Measurements from ENCODE around the gene FBXO10. TPM values are rescaled to one million over a fixed set of nuclear protein-coding genes. Genes with fewer than 3 reads are reported as not detected.

FBXO10 gene
- total and polyA plus RNA-seq, 2 of the 8 experiments (the other 6 are each of a cell fraction or from before 2014, with no cell fraction given): 13.1 to 13.9 TPM

DNA sequence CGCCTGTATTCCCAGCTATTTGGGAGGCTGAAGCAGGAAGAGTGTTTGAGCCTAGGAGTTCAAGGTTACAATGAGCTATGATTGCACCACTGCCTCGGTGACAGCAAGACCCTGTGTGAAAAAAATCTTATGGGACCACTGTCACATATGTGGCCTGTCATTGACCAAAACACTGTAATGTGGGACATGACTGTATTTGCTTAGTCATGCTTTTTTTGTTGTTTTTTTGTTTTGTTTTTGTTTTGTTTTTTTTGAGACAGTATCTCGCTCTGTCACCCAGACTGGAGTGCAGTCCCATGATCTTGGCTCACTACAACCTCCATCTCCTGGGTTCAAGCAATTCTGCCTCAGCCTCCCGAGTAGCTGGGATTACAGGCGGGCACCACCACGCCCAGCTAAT lies 76.9 kb downstream of the FBXO10 start:
- H3K23me2 ChIP-seq (ENCODE audit: low read depth, low read length): no peaks in the 10 kb centered on the region
- FAIRE-seq: no peak
- no peaks in the 10 kb centered on the region for H3K4me1 ChIP-seq (replicated peaks in 1 of 4; ENCODE audit: control insufficient read depth in 3 of 4, insufficient read depth in 4 of 4, low read length in 3 of 4)
- WGBS, 2 experiments (ENCODE audit: extremely low coverage in 1 of 2, insufficient coverage in 1 of 2, insufficient read length in 1 of 2, insufficient replicate concordance in 2 of 2, low coverage in 1 of 2, low lambda C conversion rate in 2 of 2, missing lambda C conversion rate in 1 of 2): 87% methylated on average over 6 of the region's 6 CpGs; no CpG with 5 or more reads in 1 of the 2 experiments
- H2BK20ac ChIP-seq (ENCODE audit: low read length): no peak overlapping the region
- no peak overlapping the region for H2BK15ac ChIP-seq (ENCODE audit: low read length)
- H2AK5ac ChIP-seq (ENCODE audit: low read depth, low read length): no peak overlapping the region
- CTCF ChIA-PET (ENCODE audit: partially characterized antibody): interaction anchor here (1.3 to 2.3 kb wide), 3 partner anchors 9 to 18 kb away, joined by 4 to 13 read pairs (median 5); no protein-coding TSS in a partner anchor
- no peak overlapping the region for H3K27ac ChIP-seq (ENCODE audit: low read depth, low read length)
- no peak for DNase-seq (ENCODE audit: low read depth in 1 of 2, low spot score in 2 of 2)
- no peaks in the 10 kb centered on the region for H3K79me2 ChIP-seq (ENCODE audit: control insufficient read depth in 1 of 2, insufficient read depth in 2 of 2, low read length in 2 of 2)
- H3K4me2 ChIP-seq (ENCODE audit: insufficient read depth in 1 of 2, low read depth in 2 of 2, low read length in 2 of 2): no peak overlapping the region
- H3K27me3 ChIP-seq (replicated peaks in 1 of 4; ENCODE audit: control insufficient read depth in 3 of 4, extremely low read depth in 1 of 4, insufficient read depth in 3 of 4, low read length in 3 of 4): no peaks in the 10 kb centered on the region
- H2BK12ac ChIP-seq (ENCODE audit: low read depth, low read length): no peak overlapping the region
- no peaks in the 10 kb centered on the region for H3K79me1 ChIP-seq (ENCODE audit: low read depth, low read length)
- no peak overlapping the region for H2BK5ac ChIP-seq (ENCODE audit: low read depth, low read length)
- H3K36me3 ChIP-seq (ENCODE audit: control insufficient read depth in 2 of 4, insufficient read depth in 4 of 4, low read length in 3 of 4): peaks cover 25 to 82% (median 65%) of the 10 kb centered on the region in 4 experiments
- no peak overlapping the region for H4K5ac ChIP-seq (ENCODE audit: insufficient read length, low read depth, low read length)
- H3K9ac ChIP-seq (replicated peaks in 1 of 4; ENCODE audit: extremely low read depth in 1 of 4, low read depth in 3 of 4, low read length in 3 of 4): no peak overlapping the region
- H3K4ac ChIP-seq (replicated peaks; ENCODE audit: insufficient read length, low read depth, low read length): no peak overlapping the region
- H3K18ac ChIP-seq (ENCODE audit: extremely low read depth, low read length): no peak overlapping the region
- peaks cover 6% of the 10 kb centered on the region in 2 experiments for H4K20me1 ChIP-seq (replicated peaks in 1 of 2; ENCODE audit: control insufficient read depth in 1 of 2, insufficient read depth in 2 of 2, low read length in 2 of 2)
- no peak overlapping the region for H3K56ac ChIP-seq (replicated peaks; ENCODE audit: insufficient read length, low read depth, low read length)
- no peak overlapping the region for H4K8ac ChIP-seq (ENCODE audit: extremely low read depth, insufficient read depth, low read length)
- POLR2A ChIA-PET (ENCODE audit: partially characterized antibody): interaction anchor here (0.7 to 1.7 kb wide), 3 partner anchors 10 to 853 kb away, joined by 3 to 8 read pairs (median 3); no protein-coding TSS in a partner anchor
- no peak overlapping the region for H4K91ac ChIP-seq (replicated peaks; ENCODE audit: insufficient read length, low read length)
- no peak overlapping the region for H3K23ac ChIP-seq (ENCODE audit: insufficient read length)
- no peak overlapping the region for H3K4me3 ChIP-seq (ENCODE audit: extremely low read depth in 1 of 4, insufficient read depth in 2 of 4, low read depth in 3 of 4, low read length in 4 of 4)
- H3K14ac ChIP-seq (ENCODE audit: insufficient read length): no peak overlapping the region
- H2BK120ac ChIP-seq (replicated peaks; ENCODE audit: low read depth, low read length): no peak overlapping the region
- H2AFZ ChIP-seq (ENCODE audit: low read length): no peak overlapping the region
- H3K9me3 ChIP-seq (ENCODE audit: insufficient read depth in 2 of 2, low read depth in 1 of 2, low read length in 1 of 2): no peaks in the 10 kb centered on the region
